ENCODE data around the gene DUSP23.

GRCh38 chr1:159780583-159781582 lies at the start of gene DUSP23:
- TF ChIP-seq, protein P1, sequence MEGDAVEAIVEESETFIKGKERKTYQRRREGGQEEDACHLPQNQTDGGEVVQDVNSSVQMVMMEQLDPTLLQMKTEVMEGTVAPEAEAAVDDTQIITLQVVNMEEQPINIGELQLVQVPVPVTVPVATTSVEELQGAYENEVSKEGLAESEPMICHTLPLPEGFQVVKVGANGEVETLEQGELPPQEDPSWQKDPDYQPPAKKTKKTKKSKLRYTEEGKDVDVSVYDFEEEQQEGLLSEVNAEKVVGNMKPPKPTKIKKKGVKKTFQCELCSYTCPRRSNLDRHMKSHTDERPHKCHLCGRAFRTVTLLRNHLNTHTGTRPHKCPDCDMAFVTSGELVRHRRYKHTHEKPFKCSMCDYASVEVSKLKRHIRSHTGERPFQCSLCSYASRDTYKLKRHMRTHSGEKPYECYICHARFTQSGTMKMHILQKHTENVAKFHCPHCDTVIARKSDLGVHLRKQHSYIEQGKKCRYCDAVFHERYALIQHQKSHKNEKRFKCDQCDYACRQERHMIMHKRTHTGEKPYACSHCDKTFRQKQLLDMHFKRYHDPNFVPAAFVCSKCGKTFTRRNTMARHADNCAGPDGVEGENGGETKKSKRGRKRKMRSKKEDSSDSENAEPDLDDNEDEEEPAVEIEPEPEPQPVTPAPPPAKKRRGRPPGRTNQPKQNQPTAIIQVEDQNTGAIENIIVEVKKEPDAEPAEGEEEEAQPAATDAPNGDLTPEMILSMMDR (IDR thresholded peaks at IDR 0.05), result peak; percentile 99
- TF ChIP-seq ZFX (IDR thresholded peaks at IDR 0.05; ENCODE audit: borderline replicate concordance), result no peak

All from 22Rv1 (cell line).